Stimulated activated CD8-positive, alpha-beta memory T cell treated with anti-CD3 and anti-CD28 coated beads, Interleukin-7, amount 100 ng/mL, for 1 hour (primary cell): ENCODE measurements around the gene STN1.

Source experiments
- DNase-seq, 2 donors: peaks; one replicate each; pipeline ENCODE4 v3.0.0-alpha.2; 2020; ENCODE audit warnings: low read depth in 2 of 2

STN1 gene

GRCh38 chr10:103929381-103929921 lies 11.5 kb upstream of the STN1 start:
- DNase-seq = no peak

GRCh38 chr10:103928784-103929183 lies 10.8 kb upstream of the STN1 start:
- no peak for DNase-seq

- DNase-seq = no peak
Measured at GRCh38 chr10:103926722-103927319, 8.8 kb upstream of the STN1 start.

GRCh38 chr10:103925591-103925990 lies 7.6 kb upstream of the STN1 start:
- DNase-seq = no peak

GRCh38 chr10:103923502-103923901 lies 5.5 kb upstream of the STN1 start:
- DNase-seq = no peak

- DNase-seq = no peak
Measured at GRCh38 chr10:103922659-103923058, 4.7 kb upstream of the STN1 start.

GRCh38 chr10:103921750-103922195 lies 3.8 kb upstream of the STN1 start:
- no peak for DNase-seq

GRCh38 chr10:103921248-103921647 lies 3.3 kb upstream of the STN1 start:
- DNase-seq = no peak

- no peak for DNase-seq
Measured at GRCh38 chr10:103919648-103920025, 1.7 kb upstream of the STN1 start.

- no peak for DNase-seq
Measured at GRCh38 chr10:103917302-103918052, 507 bp downstream of the STN1 start.

GRCh38 chr10:103916876-103917275 lies 1.1 kb downstream of the STN1 start:
- DNase-seq = no peak

- DNase-seq = no peak
Measured at GRCh38 chr10:103916254-103916653, 1.7 kb downstream of the STN1 start.

- no peak for DNase-seq
Measured at GRCh38 chr10:103915796-103916195, 2.2 kb downstream of the STN1 start.

GRCh38 chr10:103912759-103913158 lies 5.2 kb downstream of the STN1 start:
- DNase-seq = no peak

GRCh38 chr10:103911021-103911459 lies 6.9 kb downstream of the STN1 start:
- no peak for DNase-seq

- DNase-seq = no peak
Measured at GRCh38 chr10:103910442-103911012, 7.5 kb downstream of the STN1 start.

- DNase-seq = no peak
Measured at GRCh38 chr10:103905441-103905840, 12.5 kb downstream of the STN1 start.

- no peak for DNase-seq
Measured at GRCh38 chr10:103901299-103901698, 16.7 kb downstream of the STN1 start.

- DNase-seq = no peak
Measured at GRCh38 chr10:103899312-103899711, 18.7 kb downstream of the STN1 start.

GRCh38 chr10:103897241-103897774 lies 20.7 kb downstream of the STN1 start:
- no peak for DNase-seq

- DNase-seq = no peak
Measured at GRCh38 chr10:103896225-103896624, 21.8 kb downstream of the STN1 start.

- DNase-seq = no peak
Measured at GRCh38 chr10:103895411-103896186, 22.4 kb downstream of the STN1 start.
